Activated CD8-positive, alpha-beta T cell treated with anti-CD3 and anti-CD28 coated beads, Interleukin-2, amount 10 ng/mL, durations not matched to agents 7 days and 5 days (primary cell): ENCODE measurements around the gene PRELP. TPM values are rescaled to one million over a fixed set of nuclear protein-coding genes. Genes with fewer than 3 reads are reported as not detected.
A peak's percentile ranks its signal among the peaks of the same experiment; 100 is the strongest.
"Not testable (repeated sequence)": the region's sequence is repeated elsewhere in the genome, so short reads cannot be mapped to it uniquely, and the experiment has no call there.

Experiments used
- ATAC-seq: fragments of 150-1000 bp; cut with Tn5 transposase; one replicate; pipeline ENCODE4 v1.10.0; 2021; ENCODE audit warnings: moderate library complexity
- CTCF ChIA-PET: fragments of 350-600 bp; sonication (Branson Sonifier 250); formaldehyde crosslinking; loops from one replicate; lab custom pipeline; 2021; ENCODE audit warnings: antibody characterized with exemption; lab: Charles Lee
- POLR2A ChIA-PET: fragments of 350-600 bp; sonication (Branson Sonifier 250); formaldehyde crosslinking; loops from one replicate; lab custom pipeline; 2021; ENCODE audit warnings: antibody characterized with exemption; lab: Charles Lee
- DNase-seq: peaks from one replicate; pipeline ENCODE4 v3.0.0-alpha.2; 2020
- H3K27ac Mint-ChIP-seq: one replicate; pipeline ENCODE4 v1.8.0; 2021; ENCODE audit warnings: mild to moderate bottlenecking, mixed read lengths
- H3K27me3 Mint-ChIP-seq: one replicate; pipeline ENCODE4 v1.8.0; 2021; ENCODE audit warnings: low read depth, mixed read lengths
- H3K36me3 Mint-ChIP-seq: one replicate; pipeline ENCODE4 v1.8.0; 2021; ENCODE audit warnings: low read depth, mixed read lengths
- H3K4me1 Mint-ChIP-seq: one replicate; pipeline ENCODE4 v1.8.0; 2021; ENCODE audit warnings: low read depth, mixed read lengths
- H3K4me3 Mint-ChIP-seq: one replicate; pipeline ENCODE4 v1.8.0; 2021; ENCODE audit warnings: mild to moderate bottlenecking, mixed read lengths
- H3K9me3 Mint-ChIP-seq: one replicate; pipeline ENCODE4 v1.8.0; 2022; ENCODE audit warnings: mixed read lengths; ENCODE audit not compliant: insufficient read depth
- total RNA-seq, 2 experiments: library from RNA; stranded (reverse); gene quantifications; one replicate each; pipeline ENCODE4 v1.2.3, GENCODE V29; 2021

The PRELP gene
- total RNA-seq, 2 experiments from 2014 or later: not detected

GRCh38 chr1:203466906-203467549 lies 8.6 kb upstream of the PRELP start:
- CTCF ChIA-PET: interaction anchor here (0.8 to 1.1 kb wide), 3 partner anchors 8 to 200 kb away, joined by 3 to 9 read pairs (median 4); no protein-coding TSS in a partner anchor
- H3K27me3 Mint-ChIP-seq, DNase-seq, POLR2A ChIA-PET, H3K4me1 Mint-ChIP-seq, H3K9me3 Mint-ChIP-seq, H3K36me3 Mint-ChIP-seq, ATAC-seq, H3K27ac Mint-ChIP-seq, H3K4me3 Mint-ChIP-seq: not testable (repeated sequence)

- no peaks in the 10 kb centered on the region for H3K36me3 Mint-ChIP-seq
- H3K27me3 Mint-ChIP-seq: peaks cover 8% of the 10 kb centered on the region
- H3K9me3 Mint-ChIP-seq: no peaks in the 10 kb centered on the region
- ATAC-seq (no peak), DNase-seq (no peak)
- H3K27ac Mint-ChIP-seq: no peak overlapping the region
- ChIA-PET CTCF (no interaction called here), POLR2A (no interaction called here)
- H3K4me1 Mint-ChIP-seq: no peaks in the 10 kb centered on the region
- no peak overlapping the region for H3K4me3 Mint-ChIP-seq
These were observed 8.1 kb upstream of the PRELP start for GRCh38 chr1:203467550-203467921.

DNA sequence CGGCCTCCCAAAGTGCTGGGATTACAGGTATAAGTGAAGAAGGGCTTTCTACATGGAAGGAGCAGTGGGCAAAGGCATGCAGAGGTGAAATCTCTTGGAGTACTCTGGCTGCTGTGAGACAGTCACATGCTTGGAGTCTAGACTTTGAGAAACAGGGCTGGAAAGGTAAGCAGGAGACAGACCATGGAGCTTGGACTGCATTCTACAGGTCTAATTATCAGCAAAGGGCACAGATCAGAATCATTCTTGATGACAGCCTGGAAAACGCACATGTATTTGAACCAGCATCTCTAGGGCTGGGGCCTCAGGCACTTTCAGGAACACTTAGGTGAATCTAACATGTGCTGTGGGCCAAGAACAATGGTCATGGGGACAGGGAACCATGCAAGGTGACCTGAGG lies 7.3 kb upstream of the PRELP start:
- Mint-ChIP-seq H3K27me3 (peaks cover 6% of the 10 kb centered on the region), H3K4me1 (no peaks in the 10 kb centered on the region), H3K27ac (no peak overlapping the region), H3K9me3 (no peaks in the 10 kb centered on the region), H3K36me3 (no peaks in the 10 kb centered on the region), H3K4me3 (no peak overlapping the region)
- POLR2A ChIA-PET: no interaction called here
- DNase-seq: no peak
- CTCF ChIA-PET: no interaction called here
- ATAC-seq: no peak

GRCh38 chr1:203470240-203470639 lies 5.4 kb upstream of the PRELP start:
- ChIA-PET CTCF (interaction anchor here (1.6 kb wide), 1 partner anchor 18 kb away, joined by 7 read pairs; no protein-coding TSS in a partner anchor), POLR2A (no interaction called here)
- H3K27me3 Mint-ChIP-seq: peaks cover 4% of the 10 kb centered on the region
- ATAC-seq (no peak), DNase-seq (no peak)
- no peak overlapping the region for H3K4me3 Mint-ChIP-seq
- no peaks in the 10 kb centered on the region for H3K9me3 Mint-ChIP-seq
- no peaks in the 10 kb centered on the region for H3K4me1 Mint-ChIP-seq
- H3K36me3 Mint-ChIP-seq: no peaks in the 10 kb centered on the region
- H3K27ac Mint-ChIP-seq: no peak overlapping the region

DNA sequence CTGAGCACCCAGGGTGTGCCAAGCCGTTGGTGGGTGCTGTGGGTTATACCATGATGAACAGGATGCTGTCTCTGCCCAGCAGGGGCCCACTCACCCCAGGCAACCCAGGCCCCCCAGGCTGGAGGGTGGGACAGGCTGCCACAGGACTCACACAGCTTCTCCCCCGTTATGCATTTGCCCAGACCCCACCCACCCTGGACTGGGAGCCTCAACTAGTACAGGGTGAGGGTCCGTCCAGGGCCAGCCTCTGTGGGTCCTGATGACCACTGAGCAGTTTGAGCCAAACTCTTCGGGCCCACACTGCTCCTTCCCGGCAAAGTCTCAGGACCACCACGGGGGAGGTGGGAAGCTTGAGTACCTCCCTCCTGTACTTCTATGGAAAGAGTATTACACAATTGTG lies 3.8 kb upstream of the PRELP start:
- H3K4me3 Mint-ChIP-seq: no peak overlapping the region
- no peak for DNase-seq
- H3K27me3 Mint-ChIP-seq: peaks cover 10% of the 10 kb centered on the region
- ChIA-PET CTCF (interaction anchor here (4.0 kb wide), 1 partner anchor 16 kb away, joined by 15 read pairs; no protein-coding TSS in a partner anchor), POLR2A (no interaction called here)
- H3K27ac Mint-ChIP-seq: no peak overlapping the region
- H3K36me3 Mint-ChIP-seq: no peaks in the 10 kb centered on the region
- no peak for ATAC-seq
- H3K9me3 Mint-ChIP-seq: no peaks in the 10 kb centered on the region
- no peaks in the 10 kb centered on the region for H3K4me1 Mint-ChIP-seq

DNA sequence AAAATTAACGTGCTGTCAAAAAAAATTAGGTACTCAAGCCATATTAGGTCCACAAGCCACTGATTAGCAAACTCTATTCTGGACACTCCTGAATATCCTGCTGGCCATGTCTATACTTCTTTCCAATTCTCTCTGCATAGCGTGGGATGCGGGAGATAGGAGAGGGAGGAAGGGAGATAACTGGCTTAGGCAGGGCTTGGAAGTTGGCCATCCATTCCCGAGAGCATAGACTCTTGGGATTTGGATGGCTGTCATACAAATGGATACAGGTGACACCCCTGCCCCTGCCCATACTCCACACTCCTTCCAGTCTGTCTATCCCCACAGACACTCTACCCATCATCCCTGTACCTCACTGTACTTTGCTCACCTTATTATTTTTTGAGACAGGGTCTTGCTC lies 2.3 kb upstream of the PRELP start:
- peaks cover 2% of the 10 kb centered on the region for H3K4me1 Mint-ChIP-seq
- DNase-seq (no peak), ATAC-seq (no peak)
- peaks cover 12% of the 10 kb centered on the region for H3K27me3 Mint-ChIP-seq
- CTCF ChIA-PET: interaction anchor here (4.0 kb wide), 1 partner anchor 14 kb away, joined by 15 read pairs; no protein-coding TSS in a partner anchor
- no peaks in the 10 kb centered on the region for H3K9me3 Mint-ChIP-seq
- H3K27ac Mint-ChIP-seq: no peak overlapping the region
- POLR2A ChIA-PET: no interaction called here
- H3K36me3 Mint-ChIP-seq: no peaks in the 10 kb centered on the region
- H3K4me3 Mint-ChIP-seq: no peak overlapping the region

GRCh38 chr1:203473781-203474305 lies 1.8 kb upstream of the PRELP start:
- Mint-ChIP-seq H3K27ac (no peak overlapping the region), H3K9me3 (no peaks in the 10 kb centered on the region), H3K4me1 (peaks cover 2% of the 10 kb centered on the region), H3K4me3 (no peak overlapping the region), H3K27me3 (peaks cover 13% of the 10 kb centered on the region), H3K36me3 (no peaks in the 10 kb centered on the region)
- POLR2A ChIA-PET: no interaction called here
- ATAC-seq: no peak
- CTCF ChIA-PET: interaction anchor here (1.4 to 4.0 kb wide), 2 partner anchors 7 to 14 kb away, joined by 3 to 15 read pairs; no protein-coding TSS in a partner anchor
- no peak for DNase-seq

GRCh38 chr1:203476216-203476814 lies 709 bp downstream of the PRELP start:
- ChIA-PET CTCF (interaction anchor here (0.7 to 4.8 kb wide), 5 partner anchors 11 to 305 kb away, joined by 3 to 48 read pairs (median 22); no protein-coding TSS in a partner anchor), POLR2A (no interaction called here)
- Mint-ChIP-seq H3K4me1 (peaks cover 5% of the 10 kb centered on the region), H3K27me3 (peaks cover 15% of the 10 kb centered on the region), H3K9me3 (no peaks in the 10 kb centered on the region), H3K27ac (no peak overlapping the region), H3K4me3 (no peak overlapping the region), H3K36me3 (no peaks in the 10 kb centered on the region)
- no peak for ATAC-seq
- DNase-seq: no peak

- DNase-seq (no peak), ATAC-seq (peak; percentile 36)
- no peak overlapping the region for H3K27ac Mint-ChIP-seq
- H3K36me3 Mint-ChIP-seq: no peaks in the 10 kb centered on the region
- H3K27me3 Mint-ChIP-seq: peaks cover 16% of the 10 kb centered on the region
- ChIA-PET POLR2A (no interaction called here), CTCF (interaction anchor here (2.1 to 4.8 kb wide), 5 partner anchors 9 to 209 kb away, joined by 6 to 48 read pairs (median 22); no protein-coding TSS in a partner anchor)
- no peak overlapping the region for H3K4me3 Mint-ChIP-seq
- H3K9me3 Mint-ChIP-seq: no peaks in the 10 kb centered on the region
- H3K4me1 Mint-ChIP-seq: peaks cover 5% of the 10 kb centered on the region
These were observed 2.1 kb downstream of the PRELP start for GRCh38 chr1:203477748-203478147.

DNA sequence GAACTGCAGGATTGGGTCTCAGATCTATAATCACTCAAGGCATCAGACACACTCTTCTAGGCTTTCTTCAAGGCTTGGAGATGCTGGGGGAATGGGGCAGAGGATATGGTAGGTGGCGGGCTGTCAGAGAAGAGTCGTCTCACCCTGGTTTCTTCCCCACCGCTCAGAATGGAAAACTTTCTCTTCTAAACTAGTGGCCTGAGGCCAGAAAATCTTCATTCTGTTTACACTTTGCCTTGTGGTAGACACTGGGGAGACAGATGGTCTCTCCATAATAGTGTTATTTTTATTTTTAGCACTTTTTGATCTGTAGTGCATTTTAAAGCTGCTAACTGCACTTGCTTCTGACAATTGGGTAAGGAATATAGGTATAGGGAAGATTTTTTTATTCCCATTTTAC lies 2.6 kb downstream of the PRELP start:
- Mint-ChIP-seq H3K27me3 (peaks cover 16% of the 10 kb centered on the region), H3K36me3 (no peaks in the 10 kb centered on the region), H3K4me3 (no peak overlapping the region), H3K9me3 (no peaks in the 10 kb centered on the region), H3K4me1 (peaks cover 5% of the 10 kb centered on the region), H3K27ac (no peak overlapping the region)
- CTCF ChIA-PET: interaction anchor here (2.1 to 4.8 kb wide), 5 partner anchors 9 to 209 kb away, joined by 6 to 48 read pairs (median 22); no protein-coding TSS in a partner anchor
- DNase-seq (no peak), ATAC-seq (no peak)
- POLR2A ChIA-PET: no interaction called here

- Mint-ChIP-seq H3K27ac (no peak overlapping the region), H3K27me3 (peaks cover 14% of the 10 kb centered on the region), H3K4me1 (peaks cover 5% of the 10 kb centered on the region), H3K36me3 (no peaks in the 10 kb centered on the region), H3K9me3 (no peaks in the 10 kb centered on the region), H3K4me3 (no peak overlapping the region)
- no peak for ATAC-seq
- ChIA-PET CTCF (interaction anchor here (0.9 to 4.8 kb wide), 6 partner anchors 8 to 212 kb away, joined by 4 to 48 read pairs (median 8); no protein-coding TSS in a partner anchor), POLR2A (no interaction called here)
- DNase-seq: no peak
These were observed 3.4 kb downstream of the PRELP start for GRCh38 chr1:203478986-203479385.

DNA sequence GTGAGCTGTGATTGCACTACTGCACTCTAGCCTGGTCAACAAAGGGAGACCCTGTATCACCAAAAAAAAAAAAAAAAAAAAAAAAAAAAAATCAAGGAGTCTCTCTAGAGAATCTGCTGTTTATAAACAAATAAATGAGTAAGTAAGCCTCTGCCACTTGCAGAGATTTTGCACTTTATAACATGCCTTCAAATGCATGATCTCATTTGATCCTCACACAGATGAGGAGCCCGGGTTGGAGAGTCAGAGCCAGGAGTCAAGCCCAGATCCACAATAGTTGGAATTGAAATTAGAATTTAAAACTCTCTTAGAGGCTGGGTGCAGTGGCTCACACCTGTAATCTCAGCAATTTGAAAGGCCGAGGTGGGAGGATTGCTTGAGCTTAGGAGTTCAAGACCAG lies 4.0 kb downstream of the PRELP start:
- H3K4me1 Mint-ChIP-seq: peaks cover 5% of the 10 kb centered on the region
- H3K9me3 Mint-ChIP-seq: no peaks in the 10 kb centered on the region
- no peak overlapping the region for H3K4me3 Mint-ChIP-seq
- POLR2A ChIA-PET: no interaction called here
- H3K36me3 Mint-ChIP-seq: no peaks in the 10 kb centered on the region
- peaks cover 14% of the 10 kb centered on the region for H3K27me3 Mint-ChIP-seq
- CTCF ChIA-PET: interaction anchor here (0.9 to 4.8 kb wide), 3 partner anchors 7 to 212 kb away, joined by 4 to 48 read pairs (median 9); no protein-coding TSS in a partner anchor
- no peak overlapping the region for H3K27ac Mint-ChIP-seq
- DNase-seq: no peak
- ATAC-seq: no peak
